ENCODE data around the gene ZNF778. TPM values are rescaled to one million over a fixed set of nuclear protein-coding genes. Genes with fewer than 3 reads are reported as not detected.

ZNF778 gene
- total RNA-seq, 1 donor from 2014 or later, result 35.5 TPM

- Mint-ChIP-seq H3K9me3 (ENCODE audit: unreplicated experiment) (no peaks in the 10 kb centered on the region), H3K36me3 (ENCODE audit: low read depth, unreplicated experiment) (peaks cover 12% of the 10 kb centered on the region), H3K4me1 (ENCODE audit: unreplicated experiment) (peaks cover 30% of the 10 kb centered on the region), H3K4me3 (ENCODE audit: unreplicated experiment) (peak overlapping the region; percentile 96), H3K27ac (ENCODE audit: unreplicated experiment) (peak overlapping the region; percentile 94), H3K27me3 (ENCODE audit: unreplicated experiment) (peaks cover 4% of the 10 kb centered on the region)
- TF ChIP-seq CTCF (IDR thresholded peaks at IDR 0.05; ENCODE audit: unreplicated experiment), result no peak
- no peak for DNase-seq (ENCODE audit: low spot score)
Measured at GRCh38 chr16:89217138-89217387, 440 bp upstream of the ZNF778 start.

- Mint-ChIP-seq H3K27me3 (ENCODE audit: unreplicated experiment) (peaks cover 4% of the 10 kb centered on the region), H3K4me1 (ENCODE audit: unreplicated experiment) (peaks cover 30% of the 10 kb centered on the region), H3K4me3 (ENCODE audit: unreplicated experiment) (peak overlapping the region; percentile 88), H3K9me3 (ENCODE audit: unreplicated experiment) (no peaks in the 10 kb centered on the region), H3K27ac (ENCODE audit: unreplicated experiment) (peak overlapping the region; percentile 84), H3K36me3 (ENCODE audit: low read depth, unreplicated experiment) (peaks cover 28% of the 10 kb centered on the region)
- TF ChIP-seq CTCF (IDR thresholded peaks at IDR 0.05; ENCODE audit: unreplicated experiment), result no peak
- DNase-seq (ENCODE audit: low spot score), result peak; percentile 48
Measured at GRCh38 chr16:89219365-89219764, 1.9 kb downstream of the ZNF778 start.

GRCh38 chr16:89221604-89222003 is 4.1 kb downstream of the ZNF778 start:
- H3K4me3 Mint-ChIP-seq (ENCODE audit: unreplicated experiment), result peak overlapping the region; percentile 18
- H3K27me3 Mint-ChIP-seq (ENCODE audit: unreplicated experiment), result peaks cover under 1% of the 10 kb centered on the region

GRCh38 chr16:89222931-89223330 is 5.4 kb downstream of the ZNF778 start:
- H3K4me1 Mint-ChIP-seq (ENCODE audit: unreplicated experiment), result peaks cover 20% of the 10 kb centered on the region
- no peaks in the 10 kb centered on the region for H3K27me3 Mint-ChIP-seq (ENCODE audit: unreplicated experiment)
- peaks cover 10% of the 10 kb centered on the region for H3K9me3 Mint-ChIP-seq (ENCODE audit: unreplicated experiment)
- no peak overlapping the region for H3K27ac Mint-ChIP-seq (ENCODE audit: unreplicated experiment)
- peak overlapping the region; percentile 84 for H3K4me3 Mint-ChIP-seq (ENCODE audit: unreplicated experiment)
- peaks cover 59% of the 10 kb centered on the region for H3K36me3 Mint-ChIP-seq (ENCODE audit: low read depth, unreplicated experiment)
- TF ChIP-seq CTCF (IDR thresholded peaks at IDR 0.05; ENCODE audit: unreplicated experiment), result no peak
- no peak for DNase-seq (ENCODE audit: low spot score)

More at GRCh38 chr16:89221604-89222003, 4.1 kb downstream of the ZNF778 start:
- no peak for DNase-seq (ENCODE audit: low spot score)
- peaks cover 46% of the 10 kb centered on the region for H3K36me3 Mint-ChIP-seq (ENCODE audit: low read depth, unreplicated experiment)
- no peak for TF ChIP-seq CTCF (IDR thresholded peaks at IDR 0.05; ENCODE audit: unreplicated experiment)
- H3K4me1 Mint-ChIP-seq (ENCODE audit: unreplicated experiment), result peaks cover 26% of the 10 kb centered on the region
- peaks cover 7% of the 10 kb centered on the region for H3K9me3 Mint-ChIP-seq (ENCODE audit: unreplicated experiment)
- peak overlapping the region; percentile 11 for H3K27ac Mint-ChIP-seq (ENCODE audit: unreplicated experiment)

- no peak for TF ChIP-seq CTCF (IDR thresholded peaks at IDR 0.05; ENCODE audit: unreplicated experiment)
- Mint-ChIP-seq H3K4me1 (ENCODE audit: unreplicated experiment) (peaks cover 12% of the 10 kb centered on the region), H3K4me3 (ENCODE audit: unreplicated experiment) (peak overlapping the region; percentile 56), H3K27ac (ENCODE audit: unreplicated experiment) (no peak overlapping the region), H3K36me3 (ENCODE audit: low read depth, unreplicated experiment) (peaks cover 74% of the 10 kb centered on the region), H3K27me3 (ENCODE audit: unreplicated experiment) (no peaks in the 10 kb centered on the region), H3K9me3 (ENCODE audit: unreplicated experiment) (peaks cover 10% of the 10 kb centered on the region)
- no peak for DNase-seq (ENCODE audit: low spot score)
Measured at GRCh38 chr16:89224665-89225064, 7.2 kb downstream of the ZNF778 start.
